Smooth muscle cell (in vitro differentiated cells): ENCODE results near the gene CIT. TPM values are rescaled to one million over a fixed set of nuclear protein-coding genes. Genes with fewer than 3 reads are reported as not detected.

Experiments
- DNase-seq: peaks from one replicate; lab custom pipeline; 2025; ENCODE audit not compliant: unreplicated experiment; lab: John Stamatoyannopoulos, UW
- H2AFZ ChIP-seq: fragments of 200-600 bp; sonication (generic); 2 replicates; pipeline ENCODE4 v1.6.0; 2016; ENCODE audit warnings: antibody characterized with exemption, low read depth, mild to moderate bottlenecking
- H3F3A ChIP-seq: fragments of 200-600 bp; sonication (generic); 2 replicates; pipeline ENCODE4 v1.6.0; 2017; ENCODE audit warnings: antibody characterized with exemption, low read depth
- H3K27ac ChIP-seq: fragments of 200-600 bp; sonication (generic); 2 replicates; pipeline ENCODE4 v1.5.1; 2016; ENCODE audit warnings: low read depth, mild to moderate bottlenecking
- H3K27me3 ChIP-seq: fragments of 200-600 bp; sonication (generic); 2 replicates; pipeline ENCODE4 v1.6.1; 2016; ENCODE audit warnings: low read depth, mild to moderate bottlenecking
- H3K36me3 ChIP-seq: fragments of 200-600 bp; sonication (generic); 2 replicates; pipeline ENCODE4 v1.5.1; 2016; ENCODE audit warnings: low read depth
- H3K4me1 ChIP-seq: fragments of 200-600 bp; sonication (generic); 2 replicates; pipeline ENCODE4 v1.5.1; 2016; ENCODE audit warnings: low read depth
- H3K4me2 ChIP-seq: fragments of 200-600 bp; sonication (generic); 2 replicates; pipeline ENCODE4 v1.6.0; 2016; ENCODE audit warnings: mild to moderate bottlenecking
- H3K4me3 ChIP-seq: fragments of 200-600 bp; sonication (generic); 2 replicates; pipeline ENCODE4 v1.5.1; 2016; ENCODE audit warnings: mild to moderate bottlenecking
- H3K79me2 ChIP-seq: fragments of 200-600 bp; sonication (generic); 2 replicates; pipeline ENCODE4 v1.6.0; 2016; ENCODE audit warnings: low read depth, mild to moderate bottlenecking
- H3K9ac ChIP-seq: fragments of 200-600 bp; sonication (generic); 2 replicates; pipeline ENCODE4 v1.6.0; 2016; ENCODE audit warnings: low read depth
- H3K9me3 ChIP-seq: fragments of 200-600 bp; sonication (generic); replicated peaks from 2 replicates; pipeline ENCODE4 v1.5.1; 2016; ENCODE audit warnings: low read depth
- H4K20me1 ChIP-seq: fragments of 200-600 bp; sonication (generic); 2 replicates; pipeline ENCODE4 v1.6.0; 2016; ENCODE audit warnings: low read depth
- WGBS: methylation state at CpG from one replicate; pipeline ENCODE4 v1.1.7; 2016; ENCODE audit warnings: low lambda C conversion rate; 5-methylcytosine and 5-hydroxymethylcytosine counted together
- polyA plus RNA-seq: library from polyadenylated mRNA; unstranded; fragments of >200 nt; fragmentation: Nextera tagmentation; extraction: Ambion mirVana; gene quantifications from 2 replicates; pipeline ENCODE4 v1.2.1, GENCODE V29; 2016
- total RNA-seq: library from RNA; depleted of rRNA; stranded (reverse); fragments of >200 nt; gene quantifications from 2 replicates; pipeline ENCODE4 v1.2.3, GENCODE V29; 2014
- TF ChIP-seq, protein P1 (sequence below): fragments of 200-600 bp; sonication (generic); IDR thresholded peaks from 2 replicates; pipeline ENCODE4 v1.5.1; 2017; ENCODE audit warnings: borderline replicate concordance, mild to moderate bottlenecking, antibody characterized with exemption; ENCODE audit not compliant: insufficient read depth, poor library complexity, severe bottlenecking

CIT gene
- total and polyA plus RNA-seq, 2 experiments from 2014 or later: 3.2 to 9.1 TPM

DNA sequence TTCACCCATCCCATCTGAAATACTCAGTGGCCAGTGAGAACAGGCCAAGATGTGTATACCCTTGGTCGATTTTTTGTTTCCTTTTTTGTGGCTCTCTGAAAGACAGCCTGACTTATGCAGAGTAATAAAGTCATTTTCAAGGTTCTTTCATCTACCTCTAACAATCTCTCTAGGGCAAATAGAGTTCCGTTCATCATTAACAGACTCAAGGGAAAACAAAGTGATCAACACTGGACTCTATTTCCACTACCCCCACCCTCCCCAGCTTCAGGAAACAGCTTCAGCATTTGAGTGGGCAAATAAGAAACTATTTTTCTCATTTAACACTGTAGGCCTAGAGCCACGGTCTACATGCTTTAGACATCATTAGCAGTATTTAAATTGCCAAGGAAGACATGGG, 193.3 kb downstream of the CIT start:
- no peak overlapping the region for H3K9ac ChIP-seq
- WGBS: 94% methylated on average over 3 of the region's 3 CpGs

DNA sequence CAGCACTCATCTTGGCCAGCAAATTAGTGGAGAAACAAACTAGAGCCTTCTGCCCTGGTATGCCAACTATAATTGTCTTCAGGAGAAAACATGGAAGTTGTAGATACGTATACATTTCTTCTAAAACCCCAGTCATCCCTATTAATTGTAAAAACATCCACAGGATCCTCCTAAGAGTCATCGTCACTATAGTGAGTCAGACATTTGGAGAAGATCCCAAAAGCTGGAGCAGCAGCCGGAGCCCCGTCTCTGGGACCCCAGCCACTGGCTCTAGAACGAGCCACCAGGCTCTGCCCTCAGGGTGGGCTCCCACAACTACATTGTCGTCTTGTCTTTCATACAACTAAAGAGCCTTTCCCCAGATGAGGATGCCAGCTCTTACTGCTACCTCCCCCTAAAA, 193.7 kb downstream of the CIT start:
- H3K36me3 ChIP-seq: peaks cover 7% of the 10 kb centered on the region
- DNase-seq: no peak
- H3K4me2 ChIP-seq: no peak overlapping the region
- no peak overlapping the region for H3K9ac ChIP-seq
- WGBS: 89% methylated on average over 6 of the region's 6 CpGs
- no peaks in the 10 kb centered on the region for H3K27me3 ChIP-seq
- H3K4me1 ChIP-seq: peaks cover 6% of the 10 kb centered on the region
- H3K27ac ChIP-seq: no peak overlapping the region
- TF ChIP-seq, protein P1, sequence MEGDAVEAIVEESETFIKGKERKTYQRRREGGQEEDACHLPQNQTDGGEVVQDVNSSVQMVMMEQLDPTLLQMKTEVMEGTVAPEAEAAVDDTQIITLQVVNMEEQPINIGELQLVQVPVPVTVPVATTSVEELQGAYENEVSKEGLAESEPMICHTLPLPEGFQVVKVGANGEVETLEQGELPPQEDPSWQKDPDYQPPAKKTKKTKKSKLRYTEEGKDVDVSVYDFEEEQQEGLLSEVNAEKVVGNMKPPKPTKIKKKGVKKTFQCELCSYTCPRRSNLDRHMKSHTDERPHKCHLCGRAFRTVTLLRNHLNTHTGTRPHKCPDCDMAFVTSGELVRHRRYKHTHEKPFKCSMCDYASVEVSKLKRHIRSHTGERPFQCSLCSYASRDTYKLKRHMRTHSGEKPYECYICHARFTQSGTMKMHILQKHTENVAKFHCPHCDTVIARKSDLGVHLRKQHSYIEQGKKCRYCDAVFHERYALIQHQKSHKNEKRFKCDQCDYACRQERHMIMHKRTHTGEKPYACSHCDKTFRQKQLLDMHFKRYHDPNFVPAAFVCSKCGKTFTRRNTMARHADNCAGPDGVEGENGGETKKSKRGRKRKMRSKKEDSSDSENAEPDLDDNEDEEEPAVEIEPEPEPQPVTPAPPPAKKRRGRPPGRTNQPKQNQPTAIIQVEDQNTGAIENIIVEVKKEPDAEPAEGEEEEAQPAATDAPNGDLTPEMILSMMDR: no peak
- H3K4me3 ChIP-seq: no peak overlapping the region
- no peaks in the 10 kb centered on the region for H3F3A ChIP-seq
- H3K79me2 ChIP-seq: no peaks in the 10 kb centered on the region
- H2AFZ ChIP-seq: no peak overlapping the region
- H4K20me1 ChIP-seq: no peaks in the 10 kb centered on the region
- no peaks in the 10 kb centered on the region for H3K9me3 ChIP-seq

More for the DNA sequence above, 193.3 kb downstream of the CIT start:
- Histone ChIP-seq H3K4me1 (peaks cover 2% of the 10 kb centered on the region), H3K4me2 (no peak overlapping the region), H3K9me3 (no peaks in the 10 kb centered on the region), H3K79me2 (no peaks in the 10 kb centered on the region), H3K27ac (no peak overlapping the region), H3K4me3 (no peak overlapping the region), H2AFZ (no peak overlapping the region), H3K36me3 (peaks cover 3% of the 10 kb centered on the region), H4K20me1 (no peaks in the 10 kb centered on the region), H3F3A (no peaks in the 10 kb centered on the region), H3K27me3 (no peaks in the 10 kb centered on the region)
- no peak for DNase-seq
- TF ChIP-seq, protein P1: no peak

DNA sequence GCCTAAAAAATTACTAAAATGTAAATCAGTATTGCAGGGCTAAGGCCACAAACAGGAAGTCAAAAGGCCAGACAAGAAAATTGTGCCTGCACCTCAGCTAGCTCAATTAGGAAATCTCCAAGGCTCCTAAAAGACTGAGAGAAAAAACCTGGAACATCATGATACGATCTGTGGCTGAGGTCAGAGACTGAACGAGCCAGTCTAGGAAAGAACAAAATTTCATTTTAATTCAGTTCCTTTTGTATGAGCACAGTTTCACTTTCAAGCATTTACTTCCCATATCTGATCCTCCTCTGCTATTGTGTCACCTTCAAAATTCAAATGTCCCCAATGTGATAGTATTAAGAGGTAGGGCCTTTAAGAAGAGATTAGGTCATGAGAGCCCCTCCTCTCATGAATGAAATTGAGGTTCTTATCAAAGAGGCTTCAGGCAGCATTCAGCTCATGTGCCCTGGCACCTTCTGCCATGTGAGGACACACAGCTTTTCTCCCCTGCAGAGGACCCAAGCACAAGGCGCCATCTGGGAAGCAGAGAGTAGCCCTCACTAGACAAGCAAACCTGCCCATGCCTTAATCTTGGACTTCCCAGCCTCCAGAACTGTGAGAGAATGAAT, 194.4 kb downstream of the CIT start:
- Histone ChIP-seq H3K36me3 (peaks cover 8% of the 10 kb centered on the region), H4K20me1 (no peaks in the 10 kb centered on the region), H3K9me3 (no peaks in the 10 kb centered on the region), H3F3A (no peaks in the 10 kb centered on the region), H3K4me1 (peaks cover 8% of the 10 kb centered on the region), H3K27ac (no peak overlapping the region), H3K27me3 (no peaks in the 10 kb centered on the region), H3K4me2 (no peak overlapping the region), H3K9ac (no peak overlapping the region), H3K79me2 (no peaks in the 10 kb centered on the region), H2AFZ (no peak overlapping the region), H3K4me3 (no peak overlapping the region)
- 95% methylated on average over 3 of the region's 3 CpGs for WGBS
- no peak for DNase-seq
- TF ChIP-seq, protein P1: no peak
